Measurements from ENCODE around the gene MEIS1. TPM values are rescaled to one million over a fixed set of nuclear protein-coding genes. Genes with fewer than 3 reads are reported as not detected.

MEIS1 gene
- total and polyA plus RNA-seq, 3 donors from 2014 or later, result 10.8 to 13.8 (median 13.5) TPM

GRCh38 chr2:66569974-66570373 is 135.0 kb downstream of the MEIS1 start:
- TF ChIP-seq, protein P1, sequence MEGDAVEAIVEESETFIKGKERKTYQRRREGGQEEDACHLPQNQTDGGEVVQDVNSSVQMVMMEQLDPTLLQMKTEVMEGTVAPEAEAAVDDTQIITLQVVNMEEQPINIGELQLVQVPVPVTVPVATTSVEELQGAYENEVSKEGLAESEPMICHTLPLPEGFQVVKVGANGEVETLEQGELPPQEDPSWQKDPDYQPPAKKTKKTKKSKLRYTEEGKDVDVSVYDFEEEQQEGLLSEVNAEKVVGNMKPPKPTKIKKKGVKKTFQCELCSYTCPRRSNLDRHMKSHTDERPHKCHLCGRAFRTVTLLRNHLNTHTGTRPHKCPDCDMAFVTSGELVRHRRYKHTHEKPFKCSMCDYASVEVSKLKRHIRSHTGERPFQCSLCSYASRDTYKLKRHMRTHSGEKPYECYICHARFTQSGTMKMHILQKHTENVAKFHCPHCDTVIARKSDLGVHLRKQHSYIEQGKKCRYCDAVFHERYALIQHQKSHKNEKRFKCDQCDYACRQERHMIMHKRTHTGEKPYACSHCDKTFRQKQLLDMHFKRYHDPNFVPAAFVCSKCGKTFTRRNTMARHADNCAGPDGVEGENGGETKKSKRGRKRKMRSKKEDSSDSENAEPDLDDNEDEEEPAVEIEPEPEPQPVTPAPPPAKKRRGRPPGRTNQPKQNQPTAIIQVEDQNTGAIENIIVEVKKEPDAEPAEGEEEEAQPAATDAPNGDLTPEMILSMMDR (IDR thresholded peaks at IDR 0.05), result no peak
- TF ChIP-seq POLR2A (IDR thresholded peaks at IDR 0.05), result no peak
- Histone ChIP-seq H3K36me3 (ENCODE audit: low read depth, missing control alignments) (no peaks in the 10 kb centered on the region), H3K4me3 (no peak overlapping the region), H3K27me3 (no peaks in the 10 kb centered on the region), H3K9me3 (no peaks in the 10 kb centered on the region), H3K4me1 (no peaks in the 10 kb centered on the region), H3K27ac (no peak overlapping the region)
- DNase-seq, result no peak
- WGBS, 2 donors, result 90 to 97% methylated on average over 2 of the region's 2 CpGs
- intact Hi-C loops (cut with DNase I; ENCODE audit: low total_unique reads), result no loop called here

DNA sequence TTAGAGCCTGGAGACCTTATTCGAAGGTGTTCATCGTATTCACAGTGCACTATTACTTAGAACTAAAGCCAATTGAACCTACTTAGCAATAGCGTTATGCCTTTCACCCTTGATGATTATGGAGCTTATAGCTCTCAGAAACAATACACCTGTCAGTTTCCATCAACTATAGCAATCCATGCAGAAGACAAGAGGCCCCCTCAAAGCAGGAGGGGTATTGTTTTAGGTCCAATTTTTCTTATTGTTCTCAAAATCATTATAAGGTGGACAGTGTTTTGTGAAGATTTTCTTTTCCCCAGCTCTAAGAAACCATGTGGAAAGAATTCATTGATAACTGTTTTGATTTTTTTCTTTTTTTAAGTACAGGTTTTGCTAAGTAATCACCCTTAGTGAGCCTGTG is 135.5 kb downstream of the MEIS1 start:
- intact Hi-C loops (cut with DNase I; ENCODE audit: low total_unique reads), result no loop called here
- 84 to 94% methylated on average over 3 of the region's 3 CpGs for WGBS, 2 donors
- H3K4me1 ChIP-seq, result no peaks in the 10 kb centered on the region
- no peak for DNase-seq
- H3K36me3 ChIP-seq (ENCODE audit: low read depth, missing control alignments), result no peaks in the 10 kb centered on the region
- no peaks in the 10 kb centered on the region for H3K27me3 ChIP-seq
- no peak overlapping the region for H3K27ac ChIP-seq
- no peaks in the 10 kb centered on the region for H3K9me3 ChIP-seq
- H3K4me3 ChIP-seq, result no peak overlapping the region
- TF ChIP-seq POLR2A (IDR thresholded peaks at IDR 0.05), result no peak

GRCh38 chr2:66571918-66572317 is 137.0 kb downstream of the MEIS1 start:
- peaks cover 4% of the 10 kb centered on the region for H3K4me1 ChIP-seq
- H3K36me3 ChIP-seq (ENCODE audit: low read depth, missing control alignments), result no peaks in the 10 kb centered on the region
- no peak for DNase-seq
- no peak overlapping the region for H3K4me3 ChIP-seq
- no peaks in the 10 kb centered on the region for H3K27me3 ChIP-seq
- no peak for TF ChIP-seq POLR2A (IDR thresholded peaks at IDR 0.05)
- TF ChIP-seq, protein P1 (IDR thresholded peaks at IDR 0.05), result no peak
- H3K27ac ChIP-seq, result no peak overlapping the region
- no peaks in the 10 kb centered on the region for H3K9me3 ChIP-seq
- 84% methylated on average over 6 of the region's 6 CpGs for WGBS, 2 donors
- intact Hi-C loops (cut with DNase I; ENCODE audit: low total_unique reads), result no loop called here

DNA sequence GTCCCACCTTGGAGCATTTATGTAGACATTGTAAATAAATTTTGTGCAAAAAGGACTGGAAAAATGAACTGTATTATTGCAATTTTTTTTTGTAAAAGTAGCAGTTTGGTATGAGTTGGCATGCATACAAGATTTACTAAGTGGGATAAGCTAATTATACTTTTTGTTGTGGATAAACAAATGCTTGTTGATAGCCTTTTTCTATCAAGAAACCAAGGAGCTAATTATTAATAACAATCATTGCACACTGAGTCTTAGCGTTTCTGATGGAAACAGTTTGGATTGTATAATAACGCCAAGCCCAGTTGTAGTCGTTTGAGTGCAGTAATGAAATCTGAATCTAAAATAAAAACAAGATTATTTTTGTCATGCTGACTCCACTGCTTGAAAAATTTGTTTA is 137.5 kb downstream of the MEIS1 start:
- no peaks in the 10 kb centered on the region for H3K27me3 ChIP-seq
- no peak overlapping the region for H3K27ac ChIP-seq
- no peak overlapping the region for H3K4me3 ChIP-seq
- TF ChIP-seq POLR2A (IDR thresholded peaks at IDR 0.05), result no peak
- TF ChIP-seq, protein P1 (IDR thresholded peaks at IDR 0.05), result no peak
- H3K4me1 ChIP-seq, result peaks cover 8% of the 10 kb centered on the region
- intact Hi-C loops (cut with DNase I; ENCODE audit: low total_unique reads), result no loop called here
- 69 to 79% methylated on average over 3 of the region's 3 CpGs for WGBS, 2 donors
- no peak for DNase-seq
- H3K36me3 ChIP-seq (ENCODE audit: low read depth, missing control alignments), result no peaks in the 10 kb centered on the region
- no peaks in the 10 kb centered on the region for H3K9me3 ChIP-seq

- H3K27ac ChIP-seq, result no peak overlapping the region
Observed at GRCh38 chr2:66573416-66573815, 138.5 kb downstream of the MEIS1 start.

More at GRCh38 chr2:66573416-66573815, 138.5 kb downstream of the MEIS1 start:
- Histone ChIP-seq H3K4me1 (peaks cover 8% of the 10 kb centered on the region), H3K9me3 (no peaks in the 10 kb centered on the region), H3K27me3 (no peaks in the 10 kb centered on the region), H3K36me3 (ENCODE audit: low read depth, missing control alignments) (no peaks in the 10 kb centered on the region), H3K4me3 (no peak overlapping the region)
- WGBS, 2 donors, result 61 to 78% methylated on average over 7 of the region's 7 CpGs
- intact Hi-C loops (cut with DNase I; ENCODE audit: low total_unique reads), result no loop called here
- DNase-seq, result no peak
- TF ChIP-seq, protein P1 (IDR thresholded peaks at IDR 0.05), result no peak
- no peak for TF ChIP-seq POLR2A (IDR thresholded peaks at IDR 0.05)

Measured in testis (tissue), 3 donors.